IPS-NIHi7 (cell line): Measurements from ENCODE around the gene PRSS33.

Experiments
- DNase-seq: peaks from one replicate; pipeline ENCODE4 v3.0.0; 2012; ENCODE audit warnings: mixed read lengths; ENCODE audit errors: extremely low spot score

Gene PRSS33

GRCh38 chr16:2763173-2763572 lies 24.2 kb downstream of the PRSS33 start:
- DNase-seq = no peak

GRCh38 chr16:2762711-2763110 lies 24.6 kb downstream of the PRSS33 start:
- no peak for DNase-seq

- DNase-seq = no peak
Measured at GRCh38 chr16:2761886-2762583, 25.3 kb downstream of the PRSS33 start.

- DNase-seq = no peak
Measured at GRCh38 chr16:2761472-2761871, 25.9 kb downstream of the PRSS33 start.

DNA sequence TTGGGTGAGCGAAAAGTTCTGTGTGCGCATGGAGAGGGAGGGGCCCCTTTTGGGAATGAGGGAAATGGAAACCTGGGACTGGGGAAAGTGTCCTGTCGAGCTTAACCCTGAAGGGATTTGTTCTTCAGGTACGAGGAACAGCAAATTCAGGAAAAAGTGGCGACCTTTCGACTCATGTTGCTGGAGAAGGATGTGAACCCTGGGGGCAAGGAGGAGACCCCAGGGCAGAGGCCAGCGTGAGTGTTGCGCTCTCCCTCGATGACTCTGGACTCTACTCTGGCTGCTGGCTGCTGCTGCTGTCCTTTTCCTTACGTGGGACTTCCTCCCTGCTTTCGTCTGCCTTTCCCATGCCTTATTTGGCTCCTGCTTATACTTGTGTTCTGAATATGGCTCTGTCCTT lies 30.0 kb downstream of the PRSS33 start:
- no peak for DNase-seq

- DNase-seq = no peak
Measured at GRCh38 chr16:2756288-2757015, 30.9 kb downstream of the PRSS33 start.

DNA sequence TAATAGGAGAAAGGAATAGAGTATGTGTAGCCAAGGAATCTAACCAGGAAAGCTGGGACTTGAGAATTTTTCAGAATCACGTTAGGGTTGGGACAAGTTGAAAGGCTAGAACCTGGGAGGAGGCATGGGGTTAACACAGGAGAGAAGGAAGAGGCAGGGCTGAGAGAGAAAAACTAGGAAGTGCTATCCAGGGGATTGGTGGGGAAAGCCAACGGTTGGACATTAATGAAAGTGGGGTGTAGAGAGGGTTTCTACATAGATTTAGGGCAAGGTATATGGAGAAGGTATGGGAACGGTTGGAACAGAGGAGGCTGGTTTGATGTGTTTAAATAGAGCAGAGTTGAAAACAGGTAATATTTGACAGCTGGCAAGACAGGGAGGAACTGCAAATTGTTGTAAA lies 32.2 kb downstream of the PRSS33 start:
- DNase-seq = no peak

DNA sequence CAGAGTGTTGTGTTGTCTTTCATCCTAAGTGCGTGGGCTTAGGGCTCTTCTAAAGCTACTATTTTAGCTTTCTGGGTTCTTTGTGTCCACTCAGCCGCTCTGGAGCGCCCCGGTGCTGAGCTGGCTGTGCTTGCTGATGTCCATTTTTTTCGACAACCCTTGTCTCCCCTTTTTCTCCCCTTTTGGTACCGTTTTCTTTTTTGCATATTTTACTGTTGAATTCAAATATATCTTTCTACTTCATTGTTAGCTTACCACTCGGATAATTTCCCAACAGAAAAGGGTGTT lies 33.7 kb downstream of the PRSS33 start:
- DNase-seq = no peak

GRCh38 chr16:2752850-2753732 lies 34.3 kb downstream of the PRSS33 start:
- peak; percentile 83 for DNase-seq

DNA sequence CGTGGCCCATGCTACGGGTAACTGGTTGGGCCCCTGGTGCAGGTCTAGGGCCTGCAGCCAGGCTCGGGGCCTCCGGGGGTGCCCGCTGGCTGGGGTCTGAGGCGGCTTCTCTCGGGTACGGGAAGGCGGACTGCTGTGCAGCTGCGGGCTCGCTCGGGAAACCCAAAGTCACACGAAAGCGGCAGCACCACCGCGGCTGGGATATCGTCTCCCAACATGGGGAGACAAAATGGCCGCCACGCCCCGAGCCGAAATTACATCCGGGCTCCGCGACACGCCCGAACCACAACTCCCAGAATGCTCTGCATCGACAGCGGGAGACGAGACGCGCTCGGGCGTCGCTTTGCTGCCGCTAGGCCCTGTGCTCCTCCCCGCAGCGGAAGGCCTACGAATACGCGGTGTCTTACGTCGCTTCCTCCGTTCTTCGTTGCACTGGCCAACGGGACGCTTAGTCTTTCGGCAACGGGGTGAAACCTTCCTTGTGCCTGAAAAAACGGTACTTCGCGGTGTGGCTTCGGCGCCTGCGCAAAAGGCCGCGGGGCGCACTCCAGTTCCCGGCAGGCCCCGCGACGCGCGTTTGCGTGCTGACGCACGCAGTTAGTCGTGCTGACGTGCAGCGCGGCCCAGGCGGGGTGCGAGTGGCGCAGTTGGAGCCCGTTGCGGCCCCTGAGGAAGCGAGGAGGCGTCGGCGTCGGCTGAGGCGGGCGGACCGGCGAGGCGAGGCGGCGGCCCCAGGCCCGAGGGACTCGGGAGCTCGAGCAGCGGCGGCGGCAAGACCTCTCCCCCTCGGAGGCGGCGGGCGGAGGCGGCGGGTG lies 35.1 kb downstream of the PRSS33 start, which contains the start of gene SRRM2:
Gene SRRM2 (plus strand): TSS at position 604 of the 815 bp plus-strand sequence. CDS start 3,727 bp downstream, outside the sequence.
- peak; percentile 95 for DNase-seq

DNA sequence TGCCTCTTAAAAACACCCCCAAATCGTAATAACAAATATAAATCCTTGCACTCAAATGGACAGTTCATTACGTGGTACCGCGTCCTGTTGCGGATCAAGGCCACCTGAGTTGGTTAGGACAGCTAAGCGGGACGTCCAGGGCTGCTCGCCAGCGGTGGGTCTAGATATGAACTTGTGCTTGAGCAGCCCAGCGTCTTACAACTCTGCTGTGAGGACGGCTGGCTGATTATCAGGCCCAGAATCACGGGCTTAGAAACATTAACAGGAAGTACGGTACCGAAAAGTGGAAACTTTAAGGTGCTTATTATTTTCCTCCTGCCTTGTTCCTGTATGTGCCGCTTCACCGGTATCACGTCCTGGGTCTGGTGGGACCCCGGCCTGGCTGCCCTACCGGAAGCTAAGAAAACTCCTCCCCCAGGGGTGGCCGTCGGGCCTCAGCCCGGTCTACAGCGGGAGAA lies 35.8 kb downstream of the PRSS33 start:
- peak; percentile 93 for DNase-seq

GRCh38 chr16:2749936-2750335 lies 37.4 kb downstream of the PRSS33 start:
- DNase-seq = no peak

DNA sequence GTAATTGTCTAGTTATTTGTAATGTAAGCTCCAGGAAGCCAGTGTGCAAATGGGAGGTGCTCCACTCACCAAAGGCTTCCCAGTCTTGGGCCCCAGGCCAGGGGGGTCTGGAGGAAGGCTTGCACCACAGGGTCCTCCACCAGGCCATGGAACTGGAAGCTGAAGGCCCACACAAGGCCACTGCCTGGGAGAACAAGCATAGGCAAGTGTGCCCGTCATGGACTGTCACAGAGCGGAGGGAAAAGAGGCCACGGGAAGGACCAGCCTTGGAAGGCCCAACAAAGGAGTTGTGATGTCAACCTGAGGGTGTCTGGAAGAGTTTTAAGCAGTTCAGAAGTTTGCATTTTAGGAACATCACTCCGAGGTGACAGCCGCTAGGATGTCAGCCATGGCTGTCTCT lies 37.9 kb downstream of the PRSS33 start:
- DNase-seq = no peak

DNA sequence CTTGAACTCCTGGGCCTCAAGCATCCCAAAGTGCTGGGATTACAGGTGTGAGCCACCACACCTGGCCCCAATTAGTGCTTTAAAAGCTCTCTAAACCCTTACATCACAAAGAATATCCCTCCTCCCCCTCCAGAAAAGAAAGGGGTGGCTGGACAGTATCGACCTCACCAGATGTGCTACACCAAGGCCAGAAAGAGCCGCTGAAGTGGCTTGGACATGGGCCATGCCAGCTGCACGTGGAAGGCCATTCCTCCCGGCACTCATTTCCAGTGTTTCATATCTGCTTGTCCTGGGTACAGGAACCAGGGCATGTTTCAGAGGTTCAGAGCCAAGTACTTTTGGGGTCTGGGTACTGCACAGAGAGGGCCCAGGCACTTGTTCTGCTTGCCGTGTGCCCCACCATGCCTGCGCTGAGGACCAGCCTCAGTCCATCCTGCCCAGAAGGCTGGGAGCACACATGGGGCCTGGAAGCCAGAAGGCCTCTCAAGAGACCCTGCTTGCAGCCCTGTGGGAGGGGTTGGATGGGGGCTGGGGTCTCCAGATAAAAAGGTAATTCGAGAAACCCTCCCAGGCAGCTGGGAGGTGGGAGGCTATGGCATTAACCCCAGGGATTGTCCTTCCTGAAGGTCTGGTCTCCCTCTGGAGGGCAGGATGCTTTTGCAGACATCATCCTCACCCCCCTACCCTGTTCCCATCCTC lies 38.5 kb downstream of the PRSS33 start:
- DNase-seq = no peak

DNA sequence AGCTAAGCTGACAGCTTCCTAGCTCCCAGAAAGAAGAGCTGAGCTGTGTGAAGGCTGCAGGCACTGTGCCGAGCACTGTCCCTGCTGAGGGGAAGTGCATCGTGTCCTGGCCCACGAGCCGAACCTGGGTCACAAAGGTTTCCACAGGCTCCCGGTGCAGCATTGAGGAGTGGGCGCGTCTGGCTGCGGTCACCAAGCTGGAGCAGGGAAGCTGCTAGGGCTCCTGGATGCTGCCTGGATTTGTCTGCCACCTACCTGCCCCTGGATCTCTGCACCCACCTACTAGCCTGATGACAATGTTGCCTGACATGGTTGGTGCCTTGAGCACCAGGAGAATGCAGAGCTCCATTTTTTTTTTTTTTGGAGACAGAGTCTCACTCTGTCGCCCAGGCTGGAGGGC lies 41.4 kb downstream of the PRSS33 start:
- DNase-seq = no peak

DNA sequence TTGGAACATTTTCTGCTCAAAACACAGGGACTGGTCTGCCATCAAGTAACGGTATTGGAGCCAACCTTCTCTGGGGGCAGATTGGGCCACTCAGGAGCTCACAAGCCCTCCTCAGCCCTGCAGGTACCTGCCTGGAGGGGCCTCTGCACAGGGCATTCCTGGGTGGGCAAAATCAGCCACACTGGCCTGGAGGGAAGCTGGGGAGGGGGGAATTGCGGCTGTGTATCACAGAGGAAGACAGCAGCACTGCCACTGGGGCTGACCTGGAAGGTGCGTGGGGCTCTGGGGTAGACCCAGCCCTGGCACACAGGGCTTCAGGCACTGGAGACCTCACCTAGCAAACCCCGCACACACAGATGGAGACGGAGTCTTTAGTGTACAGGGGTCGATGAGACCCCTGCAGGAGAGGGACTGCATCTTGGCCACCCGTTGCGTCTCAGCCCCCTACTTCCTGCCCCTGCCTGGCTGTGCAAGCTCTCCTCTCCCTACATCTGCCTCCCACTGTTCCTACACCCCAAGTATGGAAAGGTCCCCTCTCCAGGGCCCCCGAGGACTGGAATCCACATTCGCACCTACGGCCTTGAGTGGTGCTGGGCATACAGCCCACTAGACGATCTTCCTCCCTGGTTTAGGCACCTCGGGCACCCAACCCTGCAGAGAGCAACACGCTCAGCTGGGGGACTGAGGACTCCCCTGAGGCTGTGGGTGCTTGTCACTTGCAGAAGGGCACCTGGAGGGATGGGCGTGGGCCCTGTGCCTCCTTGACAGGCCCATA lies 42.1 kb downstream of the PRSS33 start:
- DNase-seq = no peak

DNA sequence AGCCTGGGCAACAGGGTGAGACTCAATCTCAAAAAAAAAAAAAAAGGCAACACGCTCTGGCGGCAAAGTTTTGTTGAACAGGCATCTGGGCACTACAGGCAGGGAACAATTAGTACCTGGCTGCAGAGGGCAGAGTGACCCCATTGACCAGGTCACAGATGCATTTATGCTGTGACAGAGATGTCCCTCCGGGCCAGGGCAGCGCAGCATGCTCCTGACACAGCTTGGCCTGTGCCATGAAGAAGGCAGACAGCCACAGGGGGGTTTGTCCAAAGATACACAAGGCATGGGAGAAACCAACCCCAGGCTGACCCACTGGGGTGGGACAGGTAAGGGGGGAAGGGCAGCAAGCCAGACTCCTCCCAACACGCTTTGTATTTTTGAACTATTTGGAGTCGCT lies 42.6 kb downstream of the PRSS33 start:
- DNase-seq = no peak

GRCh38 chr16:2743007-2743810 lies 44.2 kb downstream of the PRSS33 start:
- DNase-seq = no peak

- no peak for DNase-seq
Measured at GRCh38 chr16:2742323-2743006, 44.9 kb downstream of the PRSS33 start.
